Measurements from ENCODE around the gene TMOD4.
"Not testable (repeated sequence)": the region's sequence is repeated elsewhere in the genome, so short reads cannot be mapped to it uniquely, and the experiment has no call there.

Gene TMOD4

GRCh38 chr1:151175863-151176262, at the start of gene TMOD4:
TSS of gene TMOD4 (minus strand) at chr1:151175981. CDS start at chr1:151174875, 1,106 bp downstream.
- peak; percentile 75 for DNase-seq (ENCODE audit: low spot score)

DNA sequence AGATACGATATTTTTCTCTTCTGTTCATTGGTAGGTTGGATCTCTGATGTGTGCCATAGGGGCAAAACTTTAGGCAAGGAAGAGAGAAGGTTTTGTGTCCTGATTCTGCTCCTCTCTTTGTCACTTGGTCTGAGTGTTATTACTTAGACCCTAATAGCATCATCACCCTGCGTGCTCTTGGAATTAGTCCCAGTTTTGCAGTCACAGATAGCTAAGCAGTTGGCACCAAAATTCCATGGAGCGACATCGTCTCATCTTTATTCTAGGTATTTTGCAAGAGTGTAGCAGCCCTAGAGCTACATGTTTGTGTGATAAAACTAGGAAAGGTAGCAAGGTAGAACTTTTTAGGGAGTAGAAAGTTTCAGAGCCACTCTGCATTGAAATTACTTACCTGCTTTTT, 46.3 kb upstream of the TMOD4 start:
- DNase-seq (ENCODE audit: low spot score): no peak

GRCh38 chr1:151221616-151222015, 45.8 kb upstream of the TMOD4 start:
- DNase-seq (ENCODE audit: low spot score): no peak

GRCh38 chr1:151213560-151213959, 37.8 kb upstream of the TMOD4 start:
- no peak for DNase-seq (ENCODE audit: low spot score)

GRCh38 chr1:151211972-151212705, 36.4 kb upstream of the TMOD4 start:
- no peak for DNase-seq (ENCODE audit: low spot score)

- no peak for DNase-seq (ENCODE audit: low spot score)
These were observed 35.0 kb upstream of the TMOD4 start for GRCh38 chr1:151210830-151211229.

DNA sequence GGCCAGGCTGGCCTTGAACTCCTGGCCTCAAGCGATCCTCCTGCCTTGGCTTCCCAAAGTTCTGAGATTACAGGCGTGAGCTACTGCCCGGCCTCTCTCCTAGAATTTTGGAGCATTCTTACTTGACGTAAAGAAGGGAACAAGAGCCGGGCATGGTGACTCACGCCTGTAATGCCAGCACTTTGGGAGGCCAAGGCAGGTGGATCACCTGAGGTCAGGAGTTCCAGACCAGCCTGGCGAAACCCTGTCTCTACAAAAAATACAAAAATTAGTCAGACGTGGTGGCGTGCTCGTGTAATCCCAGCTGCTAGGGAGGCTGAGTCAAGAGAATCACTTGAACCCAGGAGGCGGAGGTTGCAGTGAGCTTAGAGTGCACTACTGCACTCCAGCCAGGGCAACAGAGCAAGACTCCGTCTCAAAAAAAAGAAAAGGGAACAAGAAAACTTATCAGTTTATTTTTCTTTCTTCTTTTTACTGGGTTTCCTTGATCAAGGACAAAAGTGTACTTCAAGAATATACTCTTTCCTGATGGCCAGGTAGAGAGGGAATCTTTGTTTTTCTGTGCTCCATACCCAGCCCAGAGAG, 29.7 kb upstream of the TMOD4 start:
- not testable (repeated sequence) for DNase-seq (ENCODE audit: low spot score)

GRCh38 chr1:151199873-151200581, 24.2 kb upstream of the TMOD4 start:
- DNase-seq (ENCODE audit: low spot score): peak; percentile 30

DNA sequence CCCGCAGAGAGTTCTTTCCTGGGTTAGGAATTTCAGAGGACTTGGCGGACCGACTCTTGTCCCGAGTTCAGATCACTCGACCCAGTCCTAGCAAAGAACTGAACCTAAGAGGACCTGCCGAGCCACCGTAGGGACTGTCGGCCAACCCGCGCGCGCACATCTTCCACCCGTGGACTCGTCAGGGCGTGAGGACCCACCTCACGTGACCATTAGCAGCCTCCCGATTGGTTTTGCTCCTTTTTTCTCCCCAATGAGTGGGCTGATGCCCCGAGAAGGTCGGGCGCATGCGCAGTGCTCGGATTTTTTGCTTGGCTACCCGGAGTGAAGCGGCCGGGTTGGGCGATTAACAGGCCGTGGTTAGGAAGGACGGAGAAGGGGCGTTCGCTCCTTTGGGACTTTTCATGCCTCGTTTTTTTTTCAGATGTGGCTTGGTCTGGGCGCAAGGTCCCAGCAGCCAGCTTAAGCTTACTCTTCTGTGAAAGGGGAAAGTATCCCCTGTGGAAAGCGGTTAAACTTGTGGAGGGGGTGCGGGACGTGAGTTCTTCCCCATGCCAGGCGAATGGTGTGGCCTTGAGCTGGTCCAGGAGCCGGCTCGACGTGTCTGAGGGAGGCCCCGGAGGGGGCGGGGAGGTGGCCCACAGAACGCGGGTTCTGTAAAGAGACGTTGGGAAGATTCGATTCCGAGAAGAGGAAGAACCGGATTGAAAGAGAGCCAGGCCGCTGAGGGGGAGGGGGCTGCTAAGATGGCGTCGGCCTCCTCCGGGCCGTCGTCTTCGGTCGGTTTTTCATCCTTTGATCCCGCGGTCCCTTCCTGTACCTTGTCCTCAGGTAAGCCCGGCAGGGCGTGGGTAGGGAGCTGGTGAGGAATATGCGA, 22.7 kb upstream of the TMOD4 start, which contains the start of gene PIP5K1A:
Gene PIP5K1A (plus strand): TSS at position 299 of the 874 bp plus-strand sequence. CDS start 445 bp downstream, at position 744.
- DNase-seq (ENCODE audit: low spot score): peak; percentile 99

GRCh38 chr1:151197863-151198253, 22.1 kb upstream of the TMOD4 start:
- no peak for DNase-seq (ENCODE audit: low spot score)

- peak; percentile 90 for DNase-seq (ENCODE audit: low spot score)
These were observed 20.6 kb upstream of the TMOD4 start for GRCh38 chr1:151196292-151196800.

GRCh38 chr1:151194894-151195594, 19.3 kb upstream of the TMOD4 start:
- DNase-seq (ENCODE audit: low spot score): not testable (repeated sequence)

DNA sequence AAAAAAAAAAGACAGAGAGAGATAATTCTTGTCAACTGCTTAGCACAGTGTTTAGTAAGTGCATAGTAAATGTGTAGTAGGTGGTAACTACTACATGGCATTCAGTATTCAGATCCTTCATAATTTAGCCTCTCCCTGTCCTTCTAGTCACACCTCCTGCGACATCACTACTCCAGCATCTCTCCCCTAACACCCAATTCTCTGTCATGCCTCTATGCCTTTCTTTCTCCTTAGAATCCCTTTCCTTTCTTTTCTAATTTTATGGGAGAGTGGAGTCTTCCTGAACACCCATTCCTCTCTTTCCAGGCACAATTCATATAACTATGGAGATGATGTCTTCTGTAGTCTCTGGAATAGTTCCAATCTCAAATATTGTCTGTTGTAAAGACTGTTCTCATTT, 18.1 kb upstream of the TMOD4 start:
- no peak for DNase-seq (ENCODE audit: low spot score)

DNA sequence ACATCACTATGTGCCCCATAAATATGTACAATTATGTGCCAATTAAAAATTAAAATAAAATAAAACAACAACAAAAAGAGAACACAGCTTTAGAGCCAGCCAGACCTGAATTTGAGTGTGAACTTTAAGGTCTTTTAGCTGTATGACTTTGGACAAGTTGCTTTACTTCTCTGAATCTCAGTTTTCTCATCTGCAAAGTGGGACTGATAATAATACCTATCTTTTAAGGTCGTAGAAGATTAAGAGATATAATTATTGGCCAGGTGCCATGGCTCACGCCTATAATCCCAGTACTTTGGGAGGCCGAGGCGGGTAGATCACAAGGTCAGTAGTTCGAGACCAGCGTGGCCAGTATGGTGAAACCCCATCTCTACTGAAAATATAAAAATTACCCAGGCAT, 17.5 kb upstream of the TMOD4 start:
- no peak for DNase-seq (ENCODE audit: low spot score)

DNA sequence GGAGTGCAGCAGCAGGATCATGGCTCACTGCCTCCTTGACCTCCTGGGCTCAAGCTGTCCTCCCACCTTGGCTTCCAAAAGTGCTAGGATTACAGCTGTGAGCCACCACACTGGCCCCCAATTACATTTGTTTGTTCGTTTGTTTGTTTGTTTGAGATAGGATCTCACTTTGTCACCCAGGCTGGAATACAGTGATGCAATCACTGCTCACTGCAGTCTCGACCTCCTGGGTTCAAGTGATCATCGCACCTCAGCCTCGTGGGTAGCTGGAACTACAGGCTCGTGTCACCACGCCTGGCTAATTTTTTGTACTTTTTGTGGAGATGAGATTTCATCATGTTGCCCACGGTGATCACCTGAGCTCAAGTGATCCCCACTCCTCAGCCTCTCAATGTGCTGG, 16.3 kb upstream of the TMOD4 start:
- DNase-seq (ENCODE audit: low spot score): no peak

GRCh38 chr1:151189637-151190445, 14.1 kb upstream of the TMOD4 start, which contains the start of gene VPS72:
TSS of gene VPS72 (minus strand) at chr1:151190197. CDS start at chr1:151190121, 76 bp downstream.
- DNase-seq (ENCODE audit: low spot score): peak; percentile 98

GRCh38 chr1:151188667-151189066, 12.9 kb upstream of the TMOD4 start:
- not testable (repeated sequence) for DNase-seq (ENCODE audit: low spot score)

DNA sequence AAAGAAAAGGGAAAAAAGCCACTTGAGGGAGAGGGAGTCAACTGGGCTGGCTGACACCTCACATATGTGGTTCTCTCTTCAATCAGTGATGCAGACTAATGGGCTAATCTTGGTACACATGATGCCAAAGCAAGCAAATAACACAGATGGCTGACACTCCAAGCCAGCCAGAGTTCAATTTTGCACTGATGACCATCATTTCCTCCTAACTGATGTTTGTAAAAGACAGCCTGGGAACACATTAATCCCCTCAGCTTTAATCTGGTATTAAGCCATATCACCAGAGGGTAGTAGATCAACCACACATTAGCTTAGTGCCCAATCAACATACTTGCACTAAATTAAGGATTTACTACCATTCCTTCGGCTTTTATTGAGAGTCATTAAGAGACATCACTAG, 11.4 kb upstream of the TMOD4 start:
- DNase-seq (ENCODE audit: low spot score): no peak

GRCh38 chr1:151184211-151184610, 8.4 kb upstream of the TMOD4 start:
- no peak for DNase-seq (ENCODE audit: low spot score)

GRCh38 chr1:151176514-151177045, 799 bp upstream of the TMOD4 start:
- no peak for DNase-seq (ENCODE audit: low spot score)

Data from NAMALWA (cell line).